CD4-positive, alpha-beta memory T cell (primary cell): Measurements from ENCODE around the gene CLEC5A. TPM values are rescaled to one million over a fixed set of nuclear protein-coding genes. Genes with fewer than 3 reads are reported as not detected.

Experiments
- CTCF ChIA-PET: fragments of 350-600 bp; sonication (Branson Sonifier 250); formaldehyde crosslinking; loops from one replicate; lab custom pipeline; 2021; ENCODE audit warnings: inconsistent platforms; ENCODE audit not compliant: partially characterized antibody; lab: Charles Lee
- POLR2A ChIA-PET: fragments of 350-600 bp; sonication (Branson Sonifier 250); formaldehyde crosslinking; loops from one replicate; lab custom pipeline; 2021; ENCODE audit not compliant: partially characterized antibody; lab: Charles Lee
- DNase-seq, 5 donors: peaks; one replicate each; pipeline versions ENCODE4 v3.0.0 to v3.0.0-alpha.2; 2020 to 2022; ENCODE audit warnings: mixed read lengths in 1 of 5
- H3K27ac ChIP-seq: one replicate; pipeline ENCODE4 v1.7.0; 2013; ENCODE audit warnings: low read depth, low read length
- H3K27me3 ChIP-seq: 2 replicates; pipeline ENCODE4 v1.7.0; 2013; ENCODE audit warnings: mild to moderate bottlenecking, low read length, moderate library complexity; ENCODE audit not compliant: insufficient read depth
- H3K36me3 ChIP-seq: 2 replicates; pipeline ENCODE4 v1.7.0; 2013; ENCODE audit warnings: mild to moderate bottlenecking, low read length, moderate library complexity; ENCODE audit not compliant: insufficient read depth
- H3K4me1 ChIP-seq: 2 replicates; pipeline ENCODE4 v1.7.0; 2013; ENCODE audit warnings: mild to moderate bottlenecking, low read length, moderate library complexity; ENCODE audit not compliant: insufficient read depth
- H3K4me3 ChIP-seq, 2 donors: one replicate each; pipeline ENCODE4 v1.7.0; 2013; ENCODE audit warnings: low read length in 2 of 2, mild to moderate bottlenecking in 1 of 2
- H3K9me3 ChIP-seq, 2 donors: one replicate each; pipeline ENCODE4 v1.7.0; 2013; ENCODE audit warnings: low read length in 2 of 2, control low read depth in 1 of 2; ENCODE audit not compliant: control insufficient read depth in 1 of 2
- H3K27ac Mint-ChIP-seq, 7 donors: one replicate each; pipeline ENCODE4 v1.8.0; 2020 to 2021; ENCODE audit warnings: mixed read lengths in 7 of 7, mild to moderate bottlenecking in 6 of 7, inconsistent platforms in 3 of 7, moderate library complexity in 3 of 7
- H3K27me3 Mint-ChIP-seq, 2 donors: one replicate each; pipeline ENCODE4 v1.8.0; 2020 to 2021; ENCODE audit warnings: mixed read lengths in 2 of 2
- H3K36me3 Mint-ChIP-seq, 2 donors: one replicate each; pipeline ENCODE4 v1.8.0; 2020 to 2021; ENCODE audit warnings: mixed read lengths in 2 of 2, inconsistent platforms in 1 of 2, mild to moderate bottlenecking in 1 of 2
- H3K4me1 Mint-ChIP-seq, 4 donors: one replicate each; pipeline ENCODE4 v1.8.0; 2020 to 2021; ENCODE audit warnings: mixed read lengths in 4 of 4, mild to moderate bottlenecking in 1 of 4
- H3K4me3 Mint-ChIP-seq, 8 donors: one replicate each; pipeline ENCODE4 v1.8.0; 2020 to 2021; ENCODE audit warnings: mixed read lengths in 8 of 8, mild to moderate bottlenecking in 7 of 8, moderate library complexity in 6 of 8, inconsistent platforms in 3 of 8
- H3K9me3 Mint-ChIP-seq, 8 donors: one replicate each; pipeline ENCODE4 v1.8.0; 2020 to 2021; ENCODE audit warnings: mixed read lengths in 8 of 8, mild to moderate bottlenecking in 5 of 8, inconsistent platforms in 3 of 8, moderate library complexity in 1 of 8
- intact Hi-C: fragments of 100-400 bp; cut with micrococcal nuclease; formaldehyde crosslinking; loops from one replicate; pipeline ENCODE4 v1.15.1; 2023
- polyA plus RNA-seq, 2 donors: library from polyadenylated mRNA; unstranded; fragments of 300-500 nt; fragmentation: Illumina TruSeq; gene quantifications; one replicate each; pipeline ENCODE4 v1.2.3, GENCODE V29; 2021
- total RNA-seq, 2 experiments: library from RNA; stranded (reverse); gene quantifications; one replicate each; pipeline ENCODE4 v1.2.3, GENCODE V29; 2021

The CLEC5A gene
- total and polyA plus RNA-seq, 4 experiments from 2014 or later = 0.84 to 0.94 TPM; not detected in 2

DNA sequence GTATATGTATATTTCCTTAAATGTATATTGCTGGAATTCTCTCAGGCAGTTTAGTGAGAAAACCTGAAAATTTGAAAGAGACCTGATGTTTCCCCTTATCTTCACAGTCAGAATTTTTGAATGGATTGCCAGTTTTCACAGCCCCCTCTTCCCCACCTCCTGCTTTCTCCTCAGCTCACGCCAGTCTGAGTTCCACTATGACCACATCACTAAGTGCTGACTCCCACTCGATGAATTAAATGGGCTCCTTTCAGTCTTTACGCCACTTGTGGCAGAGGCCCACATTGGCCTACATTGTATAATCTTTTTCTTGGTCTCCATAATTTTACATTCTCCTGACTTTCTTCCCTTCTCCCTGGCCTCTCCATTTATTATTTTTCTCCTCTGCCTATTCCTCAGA is 3.1 kb upstream of the CLEC5A start:
- Histone ChIP-seq H3K36me3 (no peaks in the 10 kb centered on the region), H3K27me3 (no peaks in the 10 kb centered on the region), H3K4me3 (no peak overlapping the region), H3K4me1 (no peaks in the 10 kb centered on the region), H3K27ac (no peak overlapping the region), H3K9me3 (no peaks in the 10 kb centered on the region)
- CTCF ChIA-PET = no interaction called here
- POLR2A ChIA-PET = no interaction called here
- peaks cover 0 to 4% (median 0%) of the 10 kb centered on the region in 8 donors for H3K9me3 Mint-ChIP-seq
- DNase-seq = no peak
- no peak overlapping the region for H3K4me3 Mint-ChIP-seq
- intact Hi-C loops = no loop called here
- no peaks in the 10 kb centered on the region for H3K4me1 Mint-ChIP-seq
- H3K27me3 Mint-ChIP-seq = peaks cover 1 to 2% of the 10 kb centered on the region in 2 donors
- no peaks in the 10 kb centered on the region for H3K36me3 Mint-ChIP-seq
- H3K27ac Mint-ChIP-seq = no peak overlapping the region

DNA sequence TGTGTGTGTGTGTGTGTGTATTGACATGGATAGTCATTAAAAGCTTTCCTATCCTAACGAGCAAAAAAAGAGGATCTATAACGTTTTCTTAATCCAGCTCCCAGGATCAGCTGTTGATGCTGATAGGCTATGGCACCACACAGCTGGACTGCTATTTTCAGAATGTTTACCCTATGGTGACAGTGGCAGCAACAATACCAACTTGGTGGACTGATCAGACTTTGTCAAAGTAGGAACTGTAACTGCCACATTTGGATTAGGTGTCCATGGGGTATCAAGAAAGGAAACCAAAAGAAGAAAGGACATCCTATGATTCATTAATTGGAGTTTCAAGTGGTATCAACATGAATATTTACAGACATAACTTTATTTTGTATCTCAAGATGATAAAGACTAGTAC is 2.7 kb upstream of the CLEC5A start:
- peaks cover 1 to 2% of the 10 kb centered on the region in 2 donors for H3K27me3 Mint-ChIP-seq
- Histone ChIP-seq H3K36me3 (no peaks in the 10 kb centered on the region), H3K27me3 (no peaks in the 10 kb centered on the region), H3K4me1 (no peaks in the 10 kb centered on the region), H3K9me3 (no peaks in the 10 kb centered on the region), H3K27ac (no peak overlapping the region), H3K4me3 (no peak overlapping the region)
- DNase-seq = no peak
- H3K36me3 Mint-ChIP-seq = no peaks in the 10 kb centered on the region
- H3K4me1 Mint-ChIP-seq = no peaks in the 10 kb centered on the region
- ChIA-PET POLR2A (no interaction called here), CTCF (no interaction called here)
- no peak overlapping the region for H3K27ac Mint-ChIP-seq
- intact Hi-C loops = no loop called here
- H3K4me3 Mint-ChIP-seq = no peak overlapping the region
- peaks cover 0 to 4% (median 0%) of the 10 kb centered on the region in 8 donors for H3K9me3 Mint-ChIP-seq

GRCh38 chr7:141949021-141949420 is 2.2 kb upstream of the CLEC5A start:
- intact Hi-C loops = no loop called here
- Histone ChIP-seq H3K36me3 (no peaks in the 10 kb centered on the region), H3K27ac (no peak overlapping the region), H3K9me3 (no peaks in the 10 kb centered on the region), H3K27me3 (no peaks in the 10 kb centered on the region), H3K4me1 (no peaks in the 10 kb centered on the region), H3K4me3 (no peak overlapping the region)
- ChIA-PET CTCF (no interaction called here), POLR2A (no interaction called here)
- H3K27ac Mint-ChIP-seq = no peak overlapping the region
- no peak overlapping the region for H3K4me3 Mint-ChIP-seq
- no peak for DNase-seq
- H3K27me3 Mint-ChIP-seq = peaks cover 1 to 2% of the 10 kb centered on the region in 2 donors
- no peaks in the 10 kb centered on the region for H3K36me3 Mint-ChIP-seq
- peaks cover 0 to 4% (median 0%) of the 10 kb centered on the region in 8 donors for H3K9me3 Mint-ChIP-seq
- H3K4me1 Mint-ChIP-seq = no peaks in the 10 kb centered on the region

DNA sequence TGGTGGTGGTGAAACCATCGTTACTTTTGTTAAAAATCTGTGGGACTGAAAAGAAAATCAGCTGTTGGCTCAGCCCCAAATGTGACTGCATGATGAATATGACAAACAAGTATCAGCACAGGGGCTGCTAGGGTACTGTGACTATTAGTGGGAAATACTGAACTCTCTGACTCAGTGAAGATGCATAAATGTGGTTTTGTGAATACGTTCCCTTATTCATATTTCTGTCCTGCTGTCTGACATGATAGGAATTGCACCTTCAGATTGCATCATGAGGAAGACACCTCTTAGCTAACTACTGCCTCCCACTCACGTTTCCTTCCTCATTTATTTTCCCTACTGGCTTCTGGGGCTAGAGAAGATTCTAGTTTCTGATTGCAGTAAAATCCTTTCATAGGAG is 1.4 kb downstream of the CLEC5A start:
- Histone ChIP-seq H3K4me1 (no peaks in the 10 kb centered on the region), H3K27me3 (no peaks in the 10 kb centered on the region), H3K27ac (no peak overlapping the region), H3K9me3 (no peaks in the 10 kb centered on the region), H3K4me3 (no peak overlapping the region), H3K36me3 (no peaks in the 10 kb centered on the region)
- Mint-ChIP-seq H3K4me1 (no peaks in the 10 kb centered on the region), H3K36me3 (no peaks in the 10 kb centered on the region), H3K27ac (no peak overlapping the region), H3K27me3 (peaks cover 1 to 5% of the 10 kb centered on the region in 2 donors), H3K9me3 (peaks cover 0 to 28% (median 15%) of the 10 kb centered on the region in 8 donors), H3K4me3 (no peak overlapping the region)
- DNase-seq = no peak
- CTCF ChIA-PET = interaction anchor here (1.2 kb wide), 1 partner anchor 31 kb away, joined by 4 read pairs; no protein-coding TSS in a partner anchor
- POLR2A ChIA-PET = no interaction called here
- intact Hi-C loops = no loop called here

GRCh38 chr7:141944811-141945210 is 2.0 kb downstream of the CLEC5A start:
- no peak overlapping the region for H3K27ac Mint-ChIP-seq
- ChIA-PET CTCF (interaction anchor here (1.2 kb wide), 1 partner anchor 31 kb away, joined by 4 read pairs; no protein-coding TSS in a partner anchor), POLR2A (no interaction called here)
- peaks cover 0 to 33% (median 18%) of the 10 kb centered on the region in 8 donors for H3K9me3 Mint-ChIP-seq
- H3K36me3 ChIP-seq = no peaks in the 10 kb centered on the region
- H3K4me1 ChIP-seq = no peaks in the 10 kb centered on the region
- H3K27me3 Mint-ChIP-seq = peaks cover 0 to 5% of the 10 kb centered on the region in 2 donors
- intact Hi-C loops = no loop called here
- DNase-seq = no peak
- H3K27me3 ChIP-seq = no peaks in the 10 kb centered on the region
- H3K36me3 Mint-ChIP-seq = no peaks in the 10 kb centered on the region
- H3K9me3 ChIP-seq = no peaks in the 10 kb centered on the region
- H3K4me3 Mint-ChIP-seq = no peak overlapping the region
- no peak overlapping the region for H3K27ac ChIP-seq
- no peaks in the 10 kb centered on the region for H3K4me1 Mint-ChIP-seq
- H3K4me3 ChIP-seq = no peak overlapping the region

DNA sequence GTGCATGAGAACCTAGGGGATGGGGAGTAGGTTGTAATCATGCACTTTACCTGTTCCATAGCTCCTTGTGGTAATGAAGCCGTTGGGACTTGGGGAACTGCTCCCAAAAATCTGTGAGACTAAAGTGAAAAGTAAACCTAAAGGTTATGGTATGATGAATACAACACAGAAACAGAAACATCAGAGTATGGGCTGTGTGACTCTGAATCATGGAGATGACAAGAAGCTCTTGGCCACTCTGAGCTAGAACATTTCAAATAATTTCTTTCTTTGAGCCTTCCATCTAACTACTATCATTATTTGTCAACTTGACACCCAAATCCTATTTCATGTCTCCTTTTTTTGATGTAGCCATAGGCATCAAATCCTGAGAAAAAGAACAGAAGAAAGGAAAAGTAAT is 2.9 kb downstream of the CLEC5A start:
- Mint-ChIP-seq H3K36me3 (no peaks in the 10 kb centered on the region), H3K27me3 (peaks cover 0 to 2% of the 10 kb centered on the region in 2 donors), H3K9me3 (peaks cover 0 to 42% (median 23%) of the 10 kb centered on the region in 8 donors), H3K4me3 (no peak overlapping the region), H3K4me1 (no peaks in the 10 kb centered on the region), H3K27ac (no peak overlapping the region)
- no peaks in the 10 kb centered on the region for H3K4me1 ChIP-seq
- H3K27ac ChIP-seq = no peak overlapping the region
- H3K4me3 ChIP-seq = no peak overlapping the region
- ChIA-PET CTCF (no interaction called here), POLR2A (no interaction called here)
- no peaks in the 10 kb centered on the region for H3K36me3 ChIP-seq
- H3K9me3 ChIP-seq = no peaks in the 10 kb centered on the region
- no peak for DNase-seq
- no peaks in the 10 kb centered on the region for H3K27me3 ChIP-seq
- intact Hi-C loops = no loop called here

- DNase-seq = no peak
- Mint-ChIP-seq H3K9me3 (peaks cover 0 to 51% (median 24%) of the 10 kb centered on the region in 8 donors), H3K27me3 (peaks cover 0 to 2% of the 10 kb centered on the region in 2 donors), H3K4me1 (no peaks in the 10 kb centered on the region), H3K4me3 (no peak overlapping the region), H3K27ac (no peak overlapping the region), H3K36me3 (no peaks in the 10 kb centered on the region)
- Histone ChIP-seq H3K27me3 (no peaks in the 10 kb centered on the region), H3K27ac (no peak overlapping the region), H3K9me3 (no peaks in the 10 kb centered on the region), H3K4me3 (no peak overlapping the region), H3K36me3 (no peaks in the 10 kb centered on the region), H3K4me1 (no peaks in the 10 kb centered on the region)
- ChIA-PET CTCF (no interaction called here), POLR2A (no interaction called here)
- intact Hi-C loops = no loop called here
These were observed 5.7 kb downstream of the CLEC5A start for GRCh38 chr7:141941075-141941474.

GRCh38 chr7:141930211-141930610 is 16.6 kb downstream of the CLEC5A start:
- no peaks in the 10 kb centered on the region for H3K4me1 Mint-ChIP-seq

More at GRCh38 chr7:141930211-141930610, 16.6 kb downstream of the CLEC5A start:
- Histone ChIP-seq H3K4me3 (no peak overlapping the region), H3K27ac (no peak overlapping the region), H3K9me3 (no peaks in the 10 kb centered on the region), H3K27me3 (no peaks in the 10 kb centered on the region), H3K4me1 (no peaks in the 10 kb centered on the region), H3K36me3 (no peaks in the 10 kb centered on the region)
- intact Hi-C loops = no loop called here
- Mint-ChIP-seq H3K9me3 (peaks cover 0 to 18% (median 11%) of the 10 kb centered on the region in 8 donors), H3K27me3 (peaks cover 0 to 7% of the 10 kb centered on the region in 2 donors), H3K36me3 (no peaks in the 10 kb centered on the region), H3K27ac (no peak overlapping the region), H3K4me3 (no peak overlapping the region)
- ChIA-PET POLR2A (no interaction called here), CTCF (no interaction called here)
- DNase-seq = no peak
